Measurements from ENCODE around the gene PMPCA. TPM values are rescaled to one million over a fixed set of nuclear protein-coding genes. Genes with fewer than 3 reads are reported as not detected.

The PMPCA gene
- total and polyA plus RNA-seq, 4 donors, result 27.0 to 75.6 (median 41.6) TPM

DNA sequence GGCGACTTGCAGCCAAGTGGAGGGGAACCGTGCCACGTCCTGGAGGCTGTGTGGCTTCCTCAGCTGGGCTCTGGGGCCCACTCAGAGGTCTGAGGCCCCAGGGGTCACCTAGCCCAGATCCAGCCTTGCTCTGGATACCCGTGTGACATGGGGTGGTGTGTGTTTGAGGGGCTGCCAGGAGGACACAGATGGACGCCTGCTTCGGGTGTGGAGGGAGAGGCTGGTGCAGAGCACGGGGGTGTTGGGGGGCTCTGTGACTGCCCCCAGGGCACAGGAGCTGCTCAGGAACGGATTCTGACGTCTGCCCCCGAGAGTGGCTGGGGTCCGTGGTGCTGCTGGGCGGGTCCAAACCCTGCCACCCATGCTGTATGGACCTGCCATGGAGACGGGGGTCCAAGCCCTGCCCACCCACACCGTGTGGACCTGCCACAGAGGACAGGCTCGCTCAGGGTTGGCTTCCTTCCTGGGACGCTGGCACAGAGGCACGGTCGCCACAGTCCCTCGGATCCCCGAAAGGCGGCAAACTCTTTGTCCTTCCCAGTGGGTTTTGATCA, 18.7 kb downstream of the PMPCA start:
- no peak for DNase-seq (ENCODE audit: low spot score)
- H3K36me3 ChIP-seq (ENCODE audit: control insufficient read depth in 4 of 4, insufficient read depth in 3 of 4, low read depth in 1 of 4, low read length in 3 of 4), result peaks cover 12 to 35% (median 16%) of the 10 kb centered on the region in 4 donors
- no peak overlapping the region for H3K4me3 ChIP-seq (ENCODE audit: low read depth in 1 of 3, low read length in 3 of 3)
- H3K9me3 ChIP-seq (ENCODE audit: control insufficient read depth in 4 of 4, low read length in 3 of 4), result no peaks in the 10 kb centered on the region
- H3K4me1 ChIP-seq (ENCODE audit: control insufficient read depth in 4 of 4, insufficient read depth in 4 of 4, low read length in 3 of 4), result no peaks in the 10 kb centered on the region
- H3K27ac ChIP-seq (ENCODE audit: low read depth in 1 of 2, low read length in 2 of 2), result no peak overlapping the region
- TF ChIP-seq JUND (IDR thresholded peaks at IDR 0.05) (no peak), FOXA1 (IDR thresholded peaks at IDR 0.05) (no peak), FOXA2 (IDR thresholded peaks at IDR 0.05) (no peak), EGR1 (IDR thresholded peaks at IDR 0.05; ENCODE audit: low read depth in 2 of 2) (no peak), RAD21 (IDR thresholded peaks at IDR 0.05) (no peak), SP1 (IDR thresholded peaks at IDR 0.05) (no peak), NR2F2 (IDR thresholded peaks at IDR 0.05) (no peak), HNF4G (IDR thresholded peaks at IDR 0.05) (no peak), HNF4A (conservative IDR thresholded peaks at IDR 0.05) (no peak), TAF1 (conservative IDR thresholded peaks at IDR 0.05) (no peak)
- TF ChIP-seq, protein P1, sequence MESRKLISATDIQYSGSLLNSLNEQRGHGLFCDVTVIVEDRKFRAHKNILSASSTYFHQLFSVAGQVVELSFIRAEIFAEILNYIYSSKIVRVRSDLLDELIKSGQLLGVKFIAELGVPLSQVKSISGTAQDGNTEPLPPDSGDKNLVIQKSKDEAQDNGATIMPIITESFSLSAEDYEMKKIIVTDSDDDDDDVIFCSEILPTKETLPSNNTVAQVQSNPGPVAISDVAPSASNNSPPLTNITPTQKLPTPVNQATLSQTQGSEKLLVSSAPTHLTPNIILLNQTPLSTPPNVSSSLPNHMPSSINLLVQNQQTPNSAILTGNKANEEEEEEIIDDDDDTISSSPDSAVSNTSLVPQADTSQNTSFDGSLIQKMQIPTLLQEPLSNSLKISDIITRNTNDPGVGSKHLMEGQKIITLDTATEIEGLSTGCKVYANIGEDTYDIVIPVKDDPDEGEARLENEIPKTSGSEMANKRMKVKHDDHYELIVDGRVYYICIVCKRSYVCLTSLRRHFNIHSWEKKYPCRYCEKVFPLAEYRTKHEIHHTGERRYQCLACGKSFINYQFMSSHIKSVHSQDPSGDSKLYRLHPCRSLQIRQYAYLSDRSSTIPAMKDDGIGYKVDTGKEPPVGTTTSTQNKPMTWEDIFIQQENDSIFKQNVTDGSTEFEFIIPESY (IDR thresholded peaks at IDR 0.05), result no peak
- TF ChIP-seq, protein P2, sequence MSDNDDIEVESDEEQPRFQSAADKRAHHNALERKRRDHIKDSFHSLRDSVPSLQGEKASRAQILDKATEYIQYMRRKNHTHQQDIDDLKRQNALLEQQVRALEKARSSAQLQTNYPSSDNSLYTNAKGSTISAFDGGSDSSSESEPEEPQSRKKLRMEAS (IDR thresholded peaks at IDR 0.05), result no peak
- H3K27me3 ChIP-seq (ENCODE audit: control insufficient read depth in 4 of 4, insufficient read depth in 4 of 4, low read length in 3 of 4), result no peaks in the 10 kb centered on the region
- no peak overlapping the region for H3K9ac ChIP-seq (ENCODE audit: low read depth in 1 of 2, low read length in 2 of 2)
- 94% methylated on average over 21 of the region's 21 CpGs for WGBS

DNA sequence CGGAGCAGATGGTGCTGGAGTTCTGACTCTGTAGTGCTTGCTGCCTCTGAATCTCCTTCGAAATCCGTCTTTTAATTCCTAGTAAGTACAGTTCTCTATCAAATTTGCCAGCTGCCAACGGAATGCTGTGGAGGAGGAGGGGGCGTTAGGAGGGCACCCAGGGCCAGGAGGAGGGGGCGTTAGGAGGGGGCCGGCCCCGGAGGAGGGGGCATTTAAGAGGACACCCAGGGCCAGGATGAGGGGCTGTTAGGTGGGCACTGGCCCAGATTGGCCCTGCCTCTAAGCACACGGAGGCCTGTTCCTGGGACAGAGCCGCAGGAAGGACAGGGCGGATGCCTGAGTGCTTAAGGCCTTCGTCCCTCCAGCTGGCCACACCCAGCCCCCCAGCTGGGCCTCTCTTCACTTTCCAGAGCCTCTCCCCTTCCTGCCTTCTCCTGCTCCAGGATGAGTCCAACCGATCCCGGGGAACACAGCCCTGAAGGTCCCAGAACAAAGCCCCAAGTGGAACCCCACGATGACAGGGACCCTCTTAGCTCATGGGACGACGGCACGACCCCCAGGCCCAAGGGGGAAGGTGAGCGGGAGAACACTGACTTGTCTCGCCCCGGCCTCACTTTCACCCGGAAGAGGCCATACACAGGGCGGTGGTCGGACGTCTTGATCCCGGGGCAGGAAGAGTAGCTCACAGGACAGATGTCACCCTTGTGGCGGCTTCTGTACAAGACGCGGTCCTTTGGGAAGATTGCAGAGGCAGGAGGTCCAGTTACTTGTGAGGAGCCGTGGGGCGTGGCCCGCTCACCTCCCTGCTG, 19.4 kb downstream of the PMPCA start:
- peaks cover 9 to 29% (median 13%) of the 10 kb centered on the region in 4 donors for H3K36me3 ChIP-seq (ENCODE audit: control insufficient read depth in 4 of 4, insufficient read depth in 3 of 4, low read depth in 1 of 4, low read length in 3 of 4)
- WGBS, result 89% methylated on average over 32 of the region's 32 CpGs
- no peaks in the 10 kb centered on the region for H3K4me1 ChIP-seq (ENCODE audit: control insufficient read depth in 4 of 4, insufficient read depth in 4 of 4, low read length in 3 of 4)
- H3K27me3 ChIP-seq (ENCODE audit: control insufficient read depth in 4 of 4, insufficient read depth in 4 of 4, low read length in 3 of 4), result no peaks in the 10 kb centered on the region
- H3K9me3 ChIP-seq (ENCODE audit: control insufficient read depth in 4 of 4, low read length in 3 of 4), result no peaks in the 10 kb centered on the region
- no peak for TF ChIP-seq SP1 (IDR thresholded peaks at IDR 0.05)
- TF ChIP-seq TAF1 (conservative IDR thresholded peaks at IDR 0.05), result no peak
- TF ChIP-seq FOXA1 (IDR thresholded peaks at IDR 0.05), result no peak
- TF ChIP-seq HNF4A (conservative IDR thresholded peaks at IDR 0.05), result no peak
- TF ChIP-seq, protein P3, sequence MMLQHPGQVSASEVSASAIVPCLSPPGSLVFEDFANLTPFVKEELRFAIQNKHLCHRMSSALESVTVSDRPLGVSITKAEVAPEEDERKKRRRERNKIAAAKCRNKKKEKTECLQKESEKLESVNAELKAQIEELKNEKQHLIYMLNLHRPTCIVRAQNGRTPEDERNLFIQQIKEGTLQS (IDR thresholded peaks at IDR 0.05), result no peak
- TF ChIP-seq RXRA (IDR thresholded peaks at IDR 0.05), result no peak
- TF ChIP-seq, protein P4, sequence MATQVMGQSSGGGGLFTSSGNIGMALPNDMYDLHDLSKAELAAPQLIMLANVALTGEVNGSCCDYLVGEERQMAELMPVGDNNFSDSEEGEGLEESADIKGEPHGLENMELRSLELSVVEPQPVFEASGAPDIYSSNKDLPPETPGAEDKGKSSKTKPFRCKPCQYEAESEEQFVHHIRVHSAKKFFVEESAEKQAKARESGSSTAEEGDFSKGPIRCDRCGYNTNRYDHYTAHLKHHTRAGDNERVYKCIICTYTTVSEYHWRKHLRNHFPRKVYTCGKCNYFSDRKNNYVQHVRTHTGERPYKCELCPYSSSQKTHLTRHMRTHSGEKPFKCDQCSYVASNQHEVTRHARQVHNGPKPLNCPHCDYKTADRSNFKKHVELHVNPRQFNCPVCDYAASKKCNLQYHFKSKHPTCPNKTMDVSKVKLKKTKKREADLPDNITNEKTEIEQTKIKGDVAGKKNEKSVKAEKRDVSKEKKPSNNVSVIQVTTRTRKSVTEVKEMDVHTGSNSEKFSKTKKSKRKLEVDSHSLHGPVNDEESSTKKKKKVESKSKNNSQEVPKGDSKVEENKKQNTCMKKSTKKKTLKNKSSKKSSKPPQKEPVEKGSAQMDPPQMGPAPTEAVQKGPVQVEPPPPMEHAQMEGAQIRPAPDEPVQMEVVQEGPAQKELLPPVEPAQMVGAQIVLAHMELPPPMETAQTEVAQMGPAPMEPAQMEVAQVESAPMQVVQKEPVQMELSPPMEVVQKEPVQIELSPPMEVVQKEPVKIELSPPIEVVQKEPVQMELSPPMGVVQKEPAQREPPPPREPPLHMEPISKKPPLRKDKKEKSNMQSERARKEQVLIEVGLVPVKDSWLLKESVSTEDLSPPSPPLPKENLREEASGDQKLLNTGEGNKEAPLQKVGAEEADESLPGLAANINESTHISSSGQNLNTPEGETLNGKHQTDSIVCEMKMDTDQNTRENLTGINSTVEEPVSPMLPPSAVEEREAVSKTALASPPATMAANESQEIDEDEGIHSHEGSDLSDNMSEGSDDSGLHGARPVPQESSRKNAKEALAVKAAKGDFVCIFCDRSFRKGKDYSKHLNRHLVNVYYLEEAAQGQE (IDR thresholded peaks at IDR 0.05), result no peak
- no peak for TF ChIP-seq EGR1 (IDR thresholded peaks at IDR 0.05; ENCODE audit: low read depth in 2 of 2)
- no peak for TF ChIP-seq HNF4G (IDR thresholded peaks at IDR 0.05)
- TF ChIP-seq YY1 (IDR thresholded peaks at IDR 0.05), result no peak
- TF ChIP-seq GABPA (IDR thresholded peaks at IDR 0.05 in 1 of 2, conservative IDR thresholded peaks at IDR 0.05 in 1 of 2), result no peak
- no peak for TF ChIP-seq RAD21 (IDR thresholded peaks at IDR 0.05)
- TF ChIP-seq, protein P2 (IDR thresholded peaks at IDR 0.05), result no peak
- TF ChIP-seq JUND (IDR thresholded peaks at IDR 0.05), result no peak
- TF ChIP-seq NR2F2 (IDR thresholded peaks at IDR 0.05), result no peak
- H3K27ac ChIP-seq (ENCODE audit: low read depth in 1 of 2, low read length in 2 of 2), result no peak overlapping the region
- no peak overlapping the region for H3K4me3 ChIP-seq (ENCODE audit: low read depth in 1 of 3, low read length in 3 of 3)
- DNase-seq (ENCODE audit: low spot score), result no peak
- H3K9ac ChIP-seq (ENCODE audit: low read depth in 1 of 2, low read length in 2 of 2), result no peak overlapping the region

All from liver (tissue), 9 donors.